ENCODE data around the gene XIST. TPM values are rescaled to one million over a fixed set of nuclear protein-coding genes. Genes with fewer than 3 reads are reported as not detected.

The XIST gene
- total and polyA plus RNA-seq, 11 donors = 0.01 to 138 (median 0.46) TPM

GRCh38 chrX:73876911-73877310, 24.4 kb upstream of the XIST start:
- peaks cover 0 to 2% (median 0%) of the 10 kb centered on the region in 9 donors for H3K27me3 ChIP-seq
- WGBS, 4 donors = 93 to 100% (median 98%) methylated on average over 1 to 2 of the region's 2 CpGs; no CpG with 5 or more reads in 1 of the 4 donors
- ATAC-seq = peak in 1 of 4 donors; percentile 20
- H3K27ac ChIP-seq = no peak overlapping the region
- DNase-seq = no peak
- H3K36me3 ChIP-seq = no peaks in the 10 kb centered on the region
- H3K9me3 ChIP-seq = peaks cover 0 to 39% (median 9%) of the 10 kb centered on the region in 12 donors
- H3K4me1 ChIP-seq = no peaks in the 10 kb centered on the region
- no peak overlapping the region for H3K4me3 ChIP-seq
- TF ChIP-seq POLR2A (IDR thresholded peaks at IDR 0.05) = no peak
- TF ChIP-seq CTCF (IDR thresholded peaks at IDR 0.05) = no peak
- intact Hi-C loops (cut with DNase I) = no loop called here

- DNase-seq (no peak), ATAC-seq (no peak)
- TF ChIP-seq CTCF (IDR thresholded peaks at IDR 0.05) = no peak
- TF ChIP-seq POLR2A (IDR thresholded peaks at IDR 0.05) = no peak
- Histone ChIP-seq H3K4me1 (no peaks in the 10 kb centered on the region), H3K4me3 (no peak overlapping the region), H3K36me3 (no peaks in the 10 kb centered on the region), H3K27ac (no peak overlapping the region), H3K9me3 (peaks cover 0 to 11% (median 0%) of the 10 kb centered on the region in 12 donors), H3K27me3 (peaks cover 0 to 15% (median 0%) of the 10 kb centered on the region in 9 donors)
- intact Hi-C loops (cut with DNase I) = no loop called here
- WGBS, 4 donors = 78 to 97% (median 91%) methylated on average over 1 of the region's 1 CpG
Observed at GRCh38 chrX:73868916-73869315, 16.4 kb upstream of the XIST start.

- H3K9me3 ChIP-seq = no peaks in the 10 kb centered on the region
- TF ChIP-seq CTCF (IDR thresholded peaks at IDR 0.05) (no peak), POLR2A (IDR thresholded peaks at IDR 0.05) (no peak)
- no peak for DNase-seq
- H3K4me1 ChIP-seq = no peaks in the 10 kb centered on the region
- no peak for ATAC-seq
- H3K36me3 ChIP-seq = no peaks in the 10 kb centered on the region
- H3K4me3 ChIP-seq = no peak overlapping the region
- intact Hi-C loops (cut with DNase I) = no loop called here
- H3K27me3 ChIP-seq = peaks cover 0 to 24% (median 0%) of the 10 kb centered on the region in 9 donors
- no peak overlapping the region for H3K27ac ChIP-seq
- 75 to 92% (median 84%) methylated on average over 6 of the region's 6 CpGs for WGBS, 4 donors
Observed at GRCh38 chrX:73867144-73867543, 14.6 kb upstream of the XIST start.

- peaks cover 0 to 25% (median 0%) of the 10 kb centered on the region in 9 donors for H3K27me3 ChIP-seq
- H3K4me1 ChIP-seq = no peaks in the 10 kb centered on the region
- H3K27ac ChIP-seq = no peak overlapping the region
- 91 to 100% (median 98%) methylated on average over 3 of the region's 3 CpGs for WGBS, 4 donors
- H3K36me3 ChIP-seq = no peaks in the 10 kb centered on the region
- H3K9me3 ChIP-seq = peaks cover 0 to 9% (median 0%) of the 10 kb centered on the region in 12 donors
- ATAC-seq = peak in 1 of 4 donors; percentile 20
- H3K4me3 ChIP-seq = no peak overlapping the region
- intact Hi-C loops (cut with DNase I) = no loop called here
- TF ChIP-seq CTCF (IDR thresholded peaks at IDR 0.05) = no peak
- no peak for TF ChIP-seq POLR2A (IDR thresholded peaks at IDR 0.05)
- DNase-seq = no peak
Observed at GRCh38 chrX:73863852-73864251, 11.3 kb upstream of the XIST start.
